Breast epithelium (tissue), 3 donors: ENCODE measurements around the gene C6orf163.

Source experiments
- POLR2AphosphoS5 ChIP-seq, 3 donors: sonication (generic); formaldehyde crosslinking; IDR thresholded peaks; one replicate each; pipeline ENCODE4 v1.6.1; 2017; ENCODE audit warnings: antibody characterized with exemption in 3 of 3
- TF ChIP-seq, protein P1 (sequence below), 3 donors: fragments of 450-650 bp; IDR thresholded peaks; one replicate each; pipeline ENCODE4 v1.5.1; 2016 to 2017; ENCODE audit warnings: antibody characterized with exemption in 3 of 3, mild to moderate bottlenecking in 3 of 3, moderate library complexity in 3 of 3

- TF ChIP-seq, protein P1, sequence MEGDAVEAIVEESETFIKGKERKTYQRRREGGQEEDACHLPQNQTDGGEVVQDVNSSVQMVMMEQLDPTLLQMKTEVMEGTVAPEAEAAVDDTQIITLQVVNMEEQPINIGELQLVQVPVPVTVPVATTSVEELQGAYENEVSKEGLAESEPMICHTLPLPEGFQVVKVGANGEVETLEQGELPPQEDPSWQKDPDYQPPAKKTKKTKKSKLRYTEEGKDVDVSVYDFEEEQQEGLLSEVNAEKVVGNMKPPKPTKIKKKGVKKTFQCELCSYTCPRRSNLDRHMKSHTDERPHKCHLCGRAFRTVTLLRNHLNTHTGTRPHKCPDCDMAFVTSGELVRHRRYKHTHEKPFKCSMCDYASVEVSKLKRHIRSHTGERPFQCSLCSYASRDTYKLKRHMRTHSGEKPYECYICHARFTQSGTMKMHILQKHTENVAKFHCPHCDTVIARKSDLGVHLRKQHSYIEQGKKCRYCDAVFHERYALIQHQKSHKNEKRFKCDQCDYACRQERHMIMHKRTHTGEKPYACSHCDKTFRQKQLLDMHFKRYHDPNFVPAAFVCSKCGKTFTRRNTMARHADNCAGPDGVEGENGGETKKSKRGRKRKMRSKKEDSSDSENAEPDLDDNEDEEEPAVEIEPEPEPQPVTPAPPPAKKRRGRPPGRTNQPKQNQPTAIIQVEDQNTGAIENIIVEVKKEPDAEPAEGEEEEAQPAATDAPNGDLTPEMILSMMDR (IDR thresholded peaks at IDR 0.05), result no peak
- no peak for TF ChIP-seq POLR2AphosphoS5 (IDR thresholded peaks at IDR 0.05)
These were observed 11.6 kb downstream of the C6orf163 start for GRCh38 chr6:87356181-87356580.
